Esophagus squamous epithelium (tissue), 4 donors: ENCODE measurements around the gene PRMT1.

ENCODE experiments used
- POLR2A ChIP-seq, 4 donors: fragments of 450-650 bp; IDR thresholded peaks; one replicate each; pipeline ENCODE4 v1.6.1; 2017; ENCODE audit warnings: antibody characterized with exemption in 4 of 4, mild to moderate bottlenecking in 4 of 4, moderate library complexity in 3 of 4
- TF ChIP-seq, protein P1 (sequence below), 6 experiments: fragments of 450-650 bp in 4 of 6; fragments of 200-600 bp in 2 of 6; sonication (generic) in 2 of 6; IDR thresholded peaks; one replicate each; pipeline ENCODE4 v1.5.1; 2016 to 2019; ENCODE audit warnings: antibody characterized with exemption in 6 of 6, mild to moderate bottlenecking in 4 of 6, moderate library complexity in 4 of 6

DNA sequence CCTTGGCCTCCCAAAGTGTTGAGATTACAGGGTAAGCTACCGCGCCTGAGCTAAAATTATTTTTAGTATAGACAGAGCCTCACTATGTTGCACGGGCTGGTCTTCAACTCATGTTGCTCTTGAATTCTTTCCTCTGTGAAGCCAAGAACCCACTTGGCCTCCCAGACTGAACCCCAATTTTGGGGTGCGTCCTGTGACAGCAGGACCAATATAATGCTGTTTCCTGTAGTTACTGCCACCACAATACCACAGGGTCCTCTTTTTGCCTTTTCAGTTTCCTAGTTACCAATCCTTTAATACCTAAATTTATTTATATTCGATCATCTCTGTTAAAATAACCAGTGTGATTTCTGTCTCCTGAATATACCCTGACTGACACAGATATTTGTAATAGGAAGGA, 53.1 kb downstream of the PRMT1 start:
- TF ChIP-seq, protein P1, sequence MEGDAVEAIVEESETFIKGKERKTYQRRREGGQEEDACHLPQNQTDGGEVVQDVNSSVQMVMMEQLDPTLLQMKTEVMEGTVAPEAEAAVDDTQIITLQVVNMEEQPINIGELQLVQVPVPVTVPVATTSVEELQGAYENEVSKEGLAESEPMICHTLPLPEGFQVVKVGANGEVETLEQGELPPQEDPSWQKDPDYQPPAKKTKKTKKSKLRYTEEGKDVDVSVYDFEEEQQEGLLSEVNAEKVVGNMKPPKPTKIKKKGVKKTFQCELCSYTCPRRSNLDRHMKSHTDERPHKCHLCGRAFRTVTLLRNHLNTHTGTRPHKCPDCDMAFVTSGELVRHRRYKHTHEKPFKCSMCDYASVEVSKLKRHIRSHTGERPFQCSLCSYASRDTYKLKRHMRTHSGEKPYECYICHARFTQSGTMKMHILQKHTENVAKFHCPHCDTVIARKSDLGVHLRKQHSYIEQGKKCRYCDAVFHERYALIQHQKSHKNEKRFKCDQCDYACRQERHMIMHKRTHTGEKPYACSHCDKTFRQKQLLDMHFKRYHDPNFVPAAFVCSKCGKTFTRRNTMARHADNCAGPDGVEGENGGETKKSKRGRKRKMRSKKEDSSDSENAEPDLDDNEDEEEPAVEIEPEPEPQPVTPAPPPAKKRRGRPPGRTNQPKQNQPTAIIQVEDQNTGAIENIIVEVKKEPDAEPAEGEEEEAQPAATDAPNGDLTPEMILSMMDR (IDR thresholded peaks at IDR 0.05) = no peak
- TF ChIP-seq POLR2A (IDR thresholded peaks at IDR 0.05) = no peak
